ENCODE data around the gene MTARC2.

GRCh38 chr1:220732621-220733020 lies 15.5 kb upstream of the MTARC2 start:
- TF ChIP-seq, protein P1, sequence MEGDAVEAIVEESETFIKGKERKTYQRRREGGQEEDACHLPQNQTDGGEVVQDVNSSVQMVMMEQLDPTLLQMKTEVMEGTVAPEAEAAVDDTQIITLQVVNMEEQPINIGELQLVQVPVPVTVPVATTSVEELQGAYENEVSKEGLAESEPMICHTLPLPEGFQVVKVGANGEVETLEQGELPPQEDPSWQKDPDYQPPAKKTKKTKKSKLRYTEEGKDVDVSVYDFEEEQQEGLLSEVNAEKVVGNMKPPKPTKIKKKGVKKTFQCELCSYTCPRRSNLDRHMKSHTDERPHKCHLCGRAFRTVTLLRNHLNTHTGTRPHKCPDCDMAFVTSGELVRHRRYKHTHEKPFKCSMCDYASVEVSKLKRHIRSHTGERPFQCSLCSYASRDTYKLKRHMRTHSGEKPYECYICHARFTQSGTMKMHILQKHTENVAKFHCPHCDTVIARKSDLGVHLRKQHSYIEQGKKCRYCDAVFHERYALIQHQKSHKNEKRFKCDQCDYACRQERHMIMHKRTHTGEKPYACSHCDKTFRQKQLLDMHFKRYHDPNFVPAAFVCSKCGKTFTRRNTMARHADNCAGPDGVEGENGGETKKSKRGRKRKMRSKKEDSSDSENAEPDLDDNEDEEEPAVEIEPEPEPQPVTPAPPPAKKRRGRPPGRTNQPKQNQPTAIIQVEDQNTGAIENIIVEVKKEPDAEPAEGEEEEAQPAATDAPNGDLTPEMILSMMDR (IDR thresholded peaks at IDR 0.05) = no peak
- no peak for TF ChIP-seq POLR2A (IDR thresholded peaks at IDR 0.05)
